MM.1S (cell line): ENCODE measurements around the gene TIGD6.

Experiments used
- DNase-seq: peaks from one replicate; pipeline ENCODE4 v3.0.0-alpha.2; 2015
- H2AFZ ChIP-seq: fragments of 300-600 bp; sonication (generic); 2 replicates; pipeline ENCODE4 v1.6.0; 2016; ENCODE audit warnings: antibody characterized with exemption, low read length
- H3F3A ChIP-seq: fragments of 300-600 bp; sonication (generic); 2 replicates; pipeline ENCODE4 v1.6.1; 2016; ENCODE audit warnings: mild to moderate bottlenecking, antibody characterized with exemption, low read length, moderate library complexity, mixed read lengths; ENCODE audit not compliant: insufficient read depth
- H3K27ac ChIP-seq: fragments of 300-600 bp; sonication (generic); 2 replicates; pipeline ENCODE4 v1.5.1; 2016; ENCODE audit warnings: mild to moderate bottlenecking, low read length
- H3K27me3 ChIP-seq: fragments of 300-600 bp; sonication (generic); replicated peaks from 2 replicates; pipeline ENCODE4 v1.6.0; 2016; ENCODE audit warnings: low read length; ENCODE audit not compliant: insufficient read depth
- H3K36me3 ChIP-seq: fragments of 300-600 bp; sonication (generic); replicated peaks from 2 replicates; pipeline ENCODE4 v1.6.1; 2016; ENCODE audit warnings: mild to moderate bottlenecking, low read length, mixed read lengths; ENCODE audit not compliant: insufficient read depth
- H3K4me1 ChIP-seq: fragments of 300-600 bp; sonication (generic); 2 replicates; pipeline ENCODE4 v1.6.1; 2016; ENCODE audit warnings: low read length, mixed read lengths
- H3K4me2 ChIP-seq: fragments of 300-600 bp; sonication (generic); 2 replicates; pipeline ENCODE4 v1.6.0; 2016; ENCODE audit warnings: low read depth, low read length
- H3K4me3 ChIP-seq: fragments of 300-600 bp; sonication (generic); 2 replicates; pipeline ENCODE4 v1.5.1; 2016; ENCODE audit warnings: low read length, mixed read lengths
- H3K79me2 ChIP-seq: fragments of 300-600 bp; sonication (generic); 2 replicates; pipeline ENCODE4 v1.6.1; 2016; ENCODE audit warnings: mixed run types, low read length, mixed read lengths
- H3K9ac ChIP-seq: fragments of 300-600 bp; sonication (generic); 2 replicates; pipeline ENCODE4 v1.6.1; 2016; ENCODE audit warnings: low read length, mixed read lengths
- H3K9me2 ChIP-seq: fragments of 300-600 bp; sonication (generic); replicated peaks from 2 replicates; pipeline ENCODE4 v1.6.1; 2016; ENCODE audit warnings: mild to moderate bottlenecking, low read length, mixed read lengths; ENCODE audit not compliant: insufficient read depth
- H3K9me3 ChIP-seq: fragments of 300-600 bp; sonication (generic); replicated peaks from 2 replicates; pipeline ENCODE4 v1.6.1; 2016; ENCODE audit warnings: mild to moderate bottlenecking, low read length, mixed read lengths; ENCODE audit not compliant: insufficient read depth
- H4K20me1 ChIP-seq: fragments of 300-600 bp; sonication (generic); 2 replicates; pipeline ENCODE4 v1.6.1; 2016; ENCODE audit warnings: mild to moderate bottlenecking, low read length, moderate library complexity, mixed read lengths; ENCODE audit not compliant: insufficient read depth
- EZH2 ChIP-seq: fragments of 300-600 bp; sonication (generic); optimal IDR thresholded peaks from 2 replicates; pipeline ENCODE3; 2017; ENCODE audit warnings: low read depth, mild to moderate bottlenecking, antibody characterized with exemption, low read length, mixed read lengths
- EZH2phosphoT487 ChIP-seq: fragments of 300-600 bp; sonication (generic); IDR thresholded peaks from 2 replicates; pipeline ENCODE4 v1.6.1; 2018; ENCODE audit warnings: antibody characterized with exemption, low read length
- TF ChIP-seq, protein P1 (sequence below): fragments of 300-600 bp; sonication (generic); IDR thresholded peaks from 2 replicates; pipeline ENCODE4 v1.5.1; 2016; ENCODE audit warnings: antibody characterized with exemption, low read length, mixed read lengths

Gene TIGD6

DNA sequence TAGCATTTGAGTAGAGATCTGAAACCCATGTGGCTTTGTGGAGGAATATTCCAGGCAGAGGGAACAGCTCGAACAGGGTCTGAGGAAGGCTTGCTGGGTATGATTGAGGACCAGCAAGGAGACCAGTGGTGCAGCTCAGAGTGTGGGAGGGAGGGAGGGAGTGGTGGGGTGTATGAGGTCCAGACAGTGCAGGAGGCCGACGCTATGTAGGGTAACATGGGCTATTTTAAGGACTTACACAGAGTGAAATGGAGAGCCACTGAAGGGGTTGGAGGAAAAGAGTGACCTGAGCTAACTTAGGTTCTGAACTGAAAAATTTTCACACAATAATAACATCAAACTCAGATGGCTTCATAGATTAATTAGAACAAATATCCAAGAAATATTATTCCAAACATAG lies 42.0 kb upstream of the TIGD6 start:
- no peak overlapping the region for H3K27ac ChIP-seq
- H4K20me1 ChIP-seq: no peaks in the 10 kb centered on the region
- H3F3A ChIP-seq: no peaks in the 10 kb centered on the region; the same call in 1 of the 2 replicates
- no peaks in the 10 kb centered on the region for H3K4me1 ChIP-seq
- no peak overlapping the region for H3K4me2 ChIP-seq
- no peak overlapping the region for H3K4me3 ChIP-seq
- H3K27me3 ChIP-seq: no peaks in the 10 kb centered on the region
- DNase-seq: no peak
- H3K79me2 ChIP-seq: peaks cover 8% of the 10 kb centered on the region; the same call in 1 of the 2 replicates
- H3K9me2 ChIP-seq: no peaks in the 10 kb centered on the region
- peaks cover 16% of the 10 kb centered on the region for H3K36me3 ChIP-seq
- no peak overlapping the region for H3K9ac ChIP-seq
- H3K9me3 ChIP-seq: no peaks in the 10 kb centered on the region
- TF ChIP-seq EZH2 (no peak), EZH2phosphoT487 (no peak)
- TF ChIP-seq, protein P1, sequence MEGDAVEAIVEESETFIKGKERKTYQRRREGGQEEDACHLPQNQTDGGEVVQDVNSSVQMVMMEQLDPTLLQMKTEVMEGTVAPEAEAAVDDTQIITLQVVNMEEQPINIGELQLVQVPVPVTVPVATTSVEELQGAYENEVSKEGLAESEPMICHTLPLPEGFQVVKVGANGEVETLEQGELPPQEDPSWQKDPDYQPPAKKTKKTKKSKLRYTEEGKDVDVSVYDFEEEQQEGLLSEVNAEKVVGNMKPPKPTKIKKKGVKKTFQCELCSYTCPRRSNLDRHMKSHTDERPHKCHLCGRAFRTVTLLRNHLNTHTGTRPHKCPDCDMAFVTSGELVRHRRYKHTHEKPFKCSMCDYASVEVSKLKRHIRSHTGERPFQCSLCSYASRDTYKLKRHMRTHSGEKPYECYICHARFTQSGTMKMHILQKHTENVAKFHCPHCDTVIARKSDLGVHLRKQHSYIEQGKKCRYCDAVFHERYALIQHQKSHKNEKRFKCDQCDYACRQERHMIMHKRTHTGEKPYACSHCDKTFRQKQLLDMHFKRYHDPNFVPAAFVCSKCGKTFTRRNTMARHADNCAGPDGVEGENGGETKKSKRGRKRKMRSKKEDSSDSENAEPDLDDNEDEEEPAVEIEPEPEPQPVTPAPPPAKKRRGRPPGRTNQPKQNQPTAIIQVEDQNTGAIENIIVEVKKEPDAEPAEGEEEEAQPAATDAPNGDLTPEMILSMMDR: no peak
- H2AFZ ChIP-seq: no peak overlapping the region

DNA sequence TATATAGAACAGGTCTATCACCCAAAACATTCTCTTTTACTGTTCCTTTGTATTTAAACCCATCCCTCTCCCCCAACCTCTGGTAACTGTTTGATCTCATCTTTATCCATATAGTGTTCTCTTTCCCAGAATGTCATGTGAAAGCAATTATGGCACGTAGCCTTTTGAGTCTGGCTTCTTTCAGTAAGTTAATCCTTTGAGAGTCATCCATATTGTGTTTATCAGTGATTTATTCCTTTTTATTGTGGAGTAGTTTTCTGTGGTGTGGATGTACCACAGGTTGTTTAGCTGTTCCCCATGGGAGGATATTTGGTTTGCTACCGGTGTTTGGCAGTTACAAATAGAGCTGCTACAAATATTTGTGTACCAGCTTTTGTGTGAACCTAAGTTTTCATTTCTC lies 38.1 kb upstream of the TIGD6 start:
- no peaks in the 10 kb centered on the region for H3K9me2 ChIP-seq
- no peaks in the 10 kb centered on the region for H3K27me3 ChIP-seq
- no peak overlapping the region for H3K9ac ChIP-seq
- no peaks in the 10 kb centered on the region for H4K20me1 ChIP-seq
- DNase-seq: no peak
- no peak overlapping the region for H3K4me2 ChIP-seq
- TF ChIP-seq EZH2phosphoT487 (no peak), EZH2 (no peak)
- TF ChIP-seq, protein P1: no peak
- no peak overlapping the region for H3K27ac ChIP-seq
- H3K79me2 ChIP-seq: peaks cover 8% of the 10 kb centered on the region; the same call in 1 of the 2 replicates
- H3K9me3 ChIP-seq: no peaks in the 10 kb centered on the region
- peaks cover 9% of the 10 kb centered on the region for H3K36me3 ChIP-seq
- H3K4me3 ChIP-seq: no peak overlapping the region
- H3K4me1 ChIP-seq: peaks cover 22% of the 10 kb centered on the region
- peaks cover 8% of the 10 kb centered on the region; the same call in 1 of the 2 replicates for H3F3A ChIP-seq
- H2AFZ ChIP-seq: no peak overlapping the region

DNA sequence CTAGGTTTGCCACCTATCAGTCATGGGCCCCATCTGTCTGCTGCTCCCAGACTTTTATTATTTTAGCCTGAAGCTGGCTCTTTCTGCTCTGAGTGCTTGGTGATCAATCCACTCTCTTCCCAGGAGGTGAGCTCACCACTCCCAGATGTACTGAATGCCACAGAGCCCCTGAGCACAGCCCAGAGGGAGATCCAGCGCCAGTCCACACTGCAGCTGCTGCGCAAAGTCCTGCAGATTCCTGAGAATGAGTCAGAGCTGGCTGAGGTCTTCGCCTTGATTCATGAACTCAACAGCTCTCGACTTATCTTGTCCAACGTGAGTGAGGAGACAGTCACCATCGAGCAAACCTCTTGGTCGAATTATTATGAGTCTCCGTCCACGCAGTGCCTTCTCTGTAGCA lies 36.1 kb upstream of the TIGD6 start:
- H3K27ac ChIP-seq: no peak overlapping the region
- no peak for DNase-seq
- H3K9ac ChIP-seq: no peak overlapping the region
- H3K36me3 ChIP-seq: peaks cover 20% of the 10 kb centered on the region
- peaks cover 11% of the 10 kb centered on the region; the same call in 1 of the 2 replicates for H3K79me2 ChIP-seq
- no peaks in the 10 kb centered on the region for H3K9me2 ChIP-seq
- H3F3A ChIP-seq: peaks cover 8% of the 10 kb centered on the region; the same call in 1 of the 2 replicates
- TF ChIP-seq, protein P1: no peak
- TF ChIP-seq EZH2phosphoT487 (no peak), EZH2 (no peak)
- H3K4me1 ChIP-seq: peaks cover 22% of the 10 kb centered on the region
- H3K4me3 ChIP-seq: no peak overlapping the region
- no peaks in the 10 kb centered on the region for H3K27me3 ChIP-seq
- no peak overlapping the region for H2AFZ ChIP-seq
- H3K9me3 ChIP-seq: no peaks in the 10 kb centered on the region
- no peaks in the 10 kb centered on the region for H4K20me1 ChIP-seq
- H3K4me2 ChIP-seq: no peak overlapping the region
